GM19395 (cell line): ENCODE results near the gene EIF4H.
A peak's percentile ranks its signal among the peaks of the same experiment; 100 is the strongest.
"Not testable (repeated sequence)": the region's sequence is repeated elsewhere in the genome, so short reads cannot be mapped to it uniquely, and the experiment has no call there.

Experiments
- ATAC-seq: cut with Tn5 transposase; IDR thresholded peaks from one replicate; pipeline ENCODE4 v1.9.1; 2021; ENCODE audit warnings: mild to moderate bottlenecking, moderate library complexity; ENCODE audit not compliant: unreplicated experiment

Gene EIF4H

GRCh38 chr7:74223711-74224510 lies 49.8 kb downstream of the EIF4H start:
- ATAC-seq: no peak

- ATAC-seq: no peak
Observed at GRCh38 chr7:74224511-74224832, 50.3 kb downstream of the EIF4H start.

GRCh38 chr7:74224907-74225306 lies 50.8 kb downstream of the EIF4H start:
- not testable (repeated sequence) for ATAC-seq

- no peak for ATAC-seq
Observed at GRCh38 chr7:74225400-74225799, 51.2 kb downstream of the EIF4H start.

DNA sequence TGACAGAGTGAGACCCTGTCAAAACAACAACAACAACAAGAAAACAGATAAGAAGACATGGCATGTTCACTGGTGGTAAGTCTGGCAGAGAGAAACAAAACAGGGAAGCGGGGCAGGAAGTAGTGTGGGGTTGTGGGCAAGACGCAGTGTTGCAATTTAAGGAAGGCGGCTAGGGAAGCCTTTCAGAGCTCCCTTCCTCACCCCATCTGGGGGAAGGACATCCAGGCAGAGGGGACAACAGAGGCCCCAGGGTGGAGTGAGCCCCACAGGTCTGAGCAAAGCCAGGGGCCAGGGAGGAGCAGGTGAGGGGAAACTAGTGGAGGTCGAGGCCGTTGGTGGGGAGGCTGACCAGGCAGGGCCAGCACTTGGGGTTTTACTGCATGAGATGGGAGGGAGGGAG lies 52.5 kb downstream of the EIF4H start:
- no peak for ATAC-seq

DNA sequence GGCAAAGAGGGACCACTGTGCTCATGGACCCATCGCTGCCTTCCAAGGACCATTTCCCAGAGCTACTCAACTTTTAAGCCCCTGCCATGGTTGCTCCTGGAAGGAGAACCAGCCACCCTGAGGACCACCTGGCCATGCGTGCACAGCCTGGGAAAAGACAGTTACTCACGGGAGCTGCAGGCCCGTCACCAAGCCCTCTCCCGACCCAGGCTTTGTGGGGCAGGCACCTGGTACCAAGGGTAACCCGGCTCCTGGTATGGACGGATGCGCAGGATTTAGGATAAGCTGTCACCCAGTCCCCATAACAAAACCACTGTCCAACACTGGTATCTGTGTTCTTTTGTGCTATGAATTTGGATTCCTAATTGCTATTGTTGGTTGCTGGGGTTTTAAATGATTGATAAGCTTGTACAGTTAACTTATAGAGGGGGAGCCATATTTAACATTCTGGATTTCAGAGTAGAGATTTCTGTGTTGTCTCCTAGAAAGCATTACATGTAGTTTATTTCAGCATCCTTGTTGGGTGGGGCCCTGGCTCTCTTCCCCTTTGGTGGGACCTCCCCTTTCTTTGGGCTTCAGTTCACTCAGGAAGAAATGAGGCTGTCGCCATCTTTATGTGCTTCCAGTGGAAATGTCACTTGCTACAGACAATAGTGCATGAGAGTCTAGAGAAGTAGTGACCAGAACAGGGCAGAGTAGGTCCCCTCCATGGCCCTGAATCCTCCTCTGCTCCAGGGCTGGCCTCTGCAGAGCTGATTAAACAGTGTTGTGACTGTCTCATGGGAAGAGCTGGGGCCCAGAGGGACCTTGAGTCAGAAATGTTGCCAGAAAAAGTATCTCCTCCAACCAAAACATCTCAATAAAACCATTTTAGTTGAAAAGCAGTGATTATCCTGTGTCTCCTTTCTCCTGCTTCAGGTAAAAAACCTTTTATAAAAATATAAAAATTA lies 55.1 kb downstream of the EIF4H start:
- ATAC-seq: no peak

DNA sequence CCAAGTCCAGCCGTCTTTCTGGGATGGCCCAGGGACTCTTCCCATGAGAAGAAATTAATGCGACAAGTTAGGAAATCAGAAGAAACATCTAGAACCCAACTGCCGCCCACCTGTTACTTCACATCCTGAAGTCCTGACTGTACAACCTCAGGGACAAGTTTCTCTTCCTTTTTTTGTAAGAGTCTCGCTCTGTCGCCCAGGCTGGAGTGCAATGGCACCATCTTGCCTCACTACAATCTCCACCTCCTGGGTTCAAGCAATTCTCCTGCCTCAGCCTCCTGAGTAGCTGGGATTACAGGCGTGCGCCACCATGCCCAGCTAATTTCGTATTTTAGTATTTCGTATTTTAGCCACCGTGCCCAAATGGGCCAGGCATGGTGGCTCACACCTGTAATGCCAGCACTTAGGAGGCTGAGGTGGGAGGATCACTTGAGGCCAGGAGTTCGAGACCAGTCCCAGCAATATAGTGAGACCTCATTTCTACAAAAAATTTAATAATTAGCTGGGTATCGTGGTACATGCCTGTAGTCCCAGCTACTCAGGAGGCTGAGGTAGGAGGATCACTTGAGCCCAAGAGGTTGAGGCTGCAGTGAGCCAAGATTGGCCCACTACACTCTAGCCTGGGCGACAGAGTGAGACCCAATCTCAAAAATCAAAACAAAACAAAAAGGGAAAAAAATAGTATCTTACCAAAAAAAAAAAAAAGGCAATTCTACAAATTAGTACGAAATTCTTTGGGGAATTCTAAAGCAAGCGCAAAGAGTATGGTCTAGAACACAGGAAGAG lies 56.5 kb downstream of the EIF4H start:
- ATAC-seq: peak; percentile 42

GRCh38 chr7:74231232-74231590 lies 57.1 kb downstream of the EIF4H start:
- ATAC-seq: peak; percentile 59

GRCh38 chr7:74233655-74234285 lies 59.6 kb downstream of the EIF4H start:
- ATAC-seq: no peak

GRCh38 chr7:74235518-74236268 lies 61.5 kb downstream of the EIF4H start:
- no peak for ATAC-seq

DNA sequence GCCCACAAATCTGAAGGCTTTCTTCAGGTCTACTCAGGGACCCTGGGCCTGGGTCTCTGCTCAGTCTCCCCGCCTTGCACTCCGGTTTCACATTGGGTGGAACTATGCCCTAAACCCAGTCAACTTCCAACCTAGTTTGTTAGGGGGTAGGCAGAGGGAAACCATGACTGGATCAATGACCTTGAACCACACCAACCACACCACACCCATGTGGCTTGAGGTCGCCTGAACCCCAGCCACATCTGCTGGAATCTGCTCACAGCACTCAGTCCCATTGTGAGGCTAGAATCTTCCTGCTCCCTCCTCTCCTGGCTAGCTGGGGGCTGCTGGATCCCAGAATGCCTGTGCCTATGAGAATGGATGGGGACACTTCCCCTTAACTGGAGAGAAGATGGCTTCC lies 62.1 kb downstream of the EIF4H start:
- no peak for ATAC-seq

- ATAC-seq: no peak
Observed at GRCh38 chr7:74240482-74240881, 66.3 kb downstream of the EIF4H start.

GRCh38 chr7:74242122-74242443 lies 67.9 kb downstream of the EIF4H start:
- ATAC-seq: no peak

GRCh38 chr7:74246497-74246896 lies 72.3 kb downstream of the EIF4H start:
- ATAC-seq: no peak
